ENCODE data around the gene SCD.

The SCD gene

DNA sequence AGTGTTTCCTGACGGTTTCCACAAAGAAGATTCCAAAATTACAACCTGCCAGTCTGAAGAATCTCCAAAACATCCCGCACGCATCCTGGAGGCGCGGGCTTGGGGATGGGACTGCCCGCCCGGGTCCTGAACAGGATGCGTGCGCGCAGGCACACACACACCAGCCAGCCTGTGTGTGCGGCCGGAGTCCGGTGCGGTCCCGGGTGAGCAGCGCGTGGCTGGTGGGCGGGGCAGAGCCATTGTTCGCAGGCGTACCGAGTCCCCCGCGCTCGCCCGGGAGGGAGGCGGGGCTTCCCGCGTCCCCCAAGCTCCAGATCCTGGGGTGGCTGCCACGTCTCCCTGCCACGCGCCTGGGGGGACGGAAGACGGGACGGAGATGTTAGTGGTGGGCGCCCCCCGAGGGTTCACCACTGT is 675 bp upstream of the SCD start:
- peak overlapping the region; percentile 74 for H3K27ac ChIP-seq
- no peaks in the 10 kb centered on the region for H3K36me3 ChIP-seq
- peak overlapping the region; percentile 80 to 91 for H3K4me3 ChIP-seq (ENCODE audit: low read depth in 1 of 2, low read length in 1 of 2)
- peaks cover 12% of the 10 kb centered on the region for H3K27me3 ChIP-seq
- no peaks in the 10 kb centered on the region for H3K9me3 ChIP-seq
- TF ChIP-seq, protein P1, sequence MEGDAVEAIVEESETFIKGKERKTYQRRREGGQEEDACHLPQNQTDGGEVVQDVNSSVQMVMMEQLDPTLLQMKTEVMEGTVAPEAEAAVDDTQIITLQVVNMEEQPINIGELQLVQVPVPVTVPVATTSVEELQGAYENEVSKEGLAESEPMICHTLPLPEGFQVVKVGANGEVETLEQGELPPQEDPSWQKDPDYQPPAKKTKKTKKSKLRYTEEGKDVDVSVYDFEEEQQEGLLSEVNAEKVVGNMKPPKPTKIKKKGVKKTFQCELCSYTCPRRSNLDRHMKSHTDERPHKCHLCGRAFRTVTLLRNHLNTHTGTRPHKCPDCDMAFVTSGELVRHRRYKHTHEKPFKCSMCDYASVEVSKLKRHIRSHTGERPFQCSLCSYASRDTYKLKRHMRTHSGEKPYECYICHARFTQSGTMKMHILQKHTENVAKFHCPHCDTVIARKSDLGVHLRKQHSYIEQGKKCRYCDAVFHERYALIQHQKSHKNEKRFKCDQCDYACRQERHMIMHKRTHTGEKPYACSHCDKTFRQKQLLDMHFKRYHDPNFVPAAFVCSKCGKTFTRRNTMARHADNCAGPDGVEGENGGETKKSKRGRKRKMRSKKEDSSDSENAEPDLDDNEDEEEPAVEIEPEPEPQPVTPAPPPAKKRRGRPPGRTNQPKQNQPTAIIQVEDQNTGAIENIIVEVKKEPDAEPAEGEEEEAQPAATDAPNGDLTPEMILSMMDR (IDR thresholded peaks at IDR 0.05), result no peak
- H3K4me1 ChIP-seq (ENCODE audit: control insufficient read depth in 1 of 2, insufficient read depth in 1 of 2, low read depth in 1 of 2, low read length in 1 of 2), result peaks cover 27 to 43% of the 10 kb centered on the region in 2 experiments

DNA sequence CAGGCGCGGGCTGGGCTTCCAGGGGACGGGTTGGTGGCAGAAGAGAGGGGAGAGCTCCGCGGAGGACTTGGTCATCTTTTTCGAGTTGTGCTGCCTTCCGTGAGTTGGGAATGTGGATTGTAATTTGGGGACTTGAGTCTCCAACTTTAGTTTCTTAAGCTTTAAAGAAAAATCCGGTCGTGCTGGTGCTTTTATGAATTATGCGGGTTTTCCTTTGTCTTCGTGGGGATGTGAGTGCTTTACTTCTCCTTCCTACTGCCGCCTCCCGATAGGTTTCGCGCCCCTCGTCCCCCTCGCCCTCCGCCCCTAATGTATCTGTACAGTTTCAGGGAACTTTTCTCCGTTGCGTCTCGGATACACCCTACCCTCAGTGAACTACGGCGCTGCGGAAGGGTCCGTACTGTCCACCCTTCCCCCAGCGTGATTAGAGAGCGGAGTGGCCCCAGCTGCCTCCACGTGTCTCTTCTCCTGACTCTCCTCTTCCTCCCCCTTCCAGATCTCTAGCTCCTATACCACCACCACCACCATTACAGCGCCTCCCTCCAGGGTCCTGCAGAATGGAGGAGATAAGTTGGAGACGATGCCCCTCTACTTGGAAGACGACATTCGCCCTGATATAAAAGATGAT is 649 bp downstream of the SCD start:
- Histone ChIP-seq H3K27ac (peak overlapping the region; percentile 74), H3K9me3 (no peaks in the 10 kb centered on the region), H3K4me1 (ENCODE audit: control insufficient read depth in 1 of 2, insufficient read depth in 1 of 2, low read depth in 1 of 2, low read length in 1 of 2) (peaks cover 27 to 43% of the 10 kb centered on the region in 2 experiments), H3K27me3 (peaks cover 12% of the 10 kb centered on the region), H3K36me3 (no peaks in the 10 kb centered on the region), H3K4me3 (ENCODE audit: low read depth in 1 of 2, low read length in 1 of 2) (peak overlapping the region; percentile 80 to 91)
- TF ChIP-seq, protein P1 (IDR thresholded peaks at IDR 0.05), result no peak

DNA sequence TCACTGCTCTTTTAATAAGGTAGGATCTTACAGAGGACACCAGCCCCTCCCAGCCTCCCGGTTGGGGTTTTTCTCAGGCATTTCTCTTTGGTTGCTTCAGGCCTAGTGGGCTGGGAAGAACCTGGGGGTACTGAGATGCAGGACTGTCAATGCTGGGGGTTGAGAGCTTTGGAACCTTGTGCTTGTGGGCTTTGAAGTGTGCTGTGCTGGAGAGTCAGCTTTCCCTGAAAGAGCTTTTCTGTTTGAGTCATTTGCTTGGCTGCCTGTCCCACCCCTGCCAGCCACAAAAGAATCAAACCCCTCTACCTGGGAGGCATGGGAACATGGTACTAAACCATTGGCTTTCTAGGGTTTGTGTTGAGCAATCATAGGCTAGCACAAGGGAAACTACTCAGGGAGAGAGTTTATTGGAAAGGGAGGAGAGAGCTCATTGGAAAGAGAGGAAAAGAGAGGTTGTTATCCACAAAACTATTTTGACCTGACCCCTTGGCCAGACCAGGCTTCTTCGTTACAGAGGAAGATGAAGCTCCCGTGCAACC is 1.4 kb downstream of the SCD start:
- TF ChIP-seq, protein P1 (IDR thresholded peaks at IDR 0.05), result no peak
- Histone ChIP-seq H3K9me3 (no peaks in the 10 kb centered on the region), H3K36me3 (no peaks in the 10 kb centered on the region), H3K27me3 (peaks cover 12% of the 10 kb centered on the region), H3K4me1 (ENCODE audit: control insufficient read depth in 1 of 2, insufficient read depth in 1 of 2, low read depth in 1 of 2, low read length in 1 of 2) (peaks cover 31 to 51% of the 10 kb centered on the region in 2 experiments), H3K27ac (no peak overlapping the region), H3K4me3 (ENCODE audit: low read depth in 1 of 2, low read length in 1 of 2) (peak overlapping the region in 1 of 2 experiments; percentile 91)

DNA sequence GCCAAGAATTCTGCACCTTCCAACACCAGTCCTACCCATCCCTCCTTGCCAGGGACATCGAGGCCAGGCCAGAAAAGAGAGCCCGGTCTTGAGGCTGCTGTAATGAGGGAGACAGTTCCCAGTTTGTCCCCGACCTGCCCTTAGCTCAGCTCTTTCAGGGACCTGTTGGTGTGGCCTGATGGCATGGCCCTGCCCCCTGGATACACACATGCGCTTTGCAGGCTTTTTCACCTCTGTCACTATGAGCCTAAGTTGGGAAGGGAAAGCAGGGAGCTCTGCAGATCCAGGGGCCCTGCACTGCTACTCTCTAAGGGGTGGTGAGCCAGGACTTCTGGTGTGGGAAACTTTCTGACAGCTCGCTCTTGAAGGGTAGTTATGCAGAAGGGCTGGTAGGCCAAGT is 2.1 kb downstream of the SCD start:
- H3K27me3 ChIP-seq, result peaks cover 12% of the 10 kb centered on the region
- H3K4me1 ChIP-seq (ENCODE audit: control insufficient read depth in 1 of 2, insufficient read depth in 1 of 2, low read depth in 1 of 2, low read length in 1 of 2), result peaks cover 37 to 58% of the 10 kb centered on the region in 2 experiments
- no peaks in the 10 kb centered on the region for H3K36me3 ChIP-seq
- TF ChIP-seq, protein P1 (IDR thresholded peaks at IDR 0.05), result no peak
- H3K4me3 ChIP-seq (ENCODE audit: low read depth in 1 of 2, low read length in 1 of 2), result no peak overlapping the region
- H3K27ac ChIP-seq, result no peak overlapping the region
- no peaks in the 10 kb centered on the region for H3K9me3 ChIP-seq

DNA sequence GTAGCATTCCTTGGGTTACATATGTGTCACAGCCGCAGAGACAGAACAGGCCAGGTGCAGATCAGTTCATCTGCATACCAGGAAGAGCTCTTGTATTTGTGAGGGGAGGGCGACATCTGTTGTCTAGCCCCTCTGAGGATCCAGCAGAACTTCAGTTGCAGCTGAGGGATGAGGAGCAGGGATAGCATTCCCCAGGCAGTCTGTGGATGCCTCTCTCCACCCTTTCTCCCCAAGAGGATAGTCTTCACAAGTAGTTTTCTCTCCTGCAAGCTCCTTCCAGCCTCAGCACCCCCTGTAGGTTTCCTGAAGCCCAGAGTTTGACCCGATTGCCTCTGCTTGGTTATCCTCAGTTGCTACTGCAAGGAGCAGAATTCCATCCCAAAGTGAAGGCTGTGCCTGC is 2.6 kb downstream of the SCD start:
- Histone ChIP-seq H3K4me3 (ENCODE audit: low read depth in 1 of 2, low read length in 1 of 2) (no peak overlapping the region), H3K27ac (no peak overlapping the region), H3K36me3 (no peaks in the 10 kb centered on the region), H3K4me1 (ENCODE audit: control insufficient read depth in 1 of 2, insufficient read depth in 1 of 2, low read depth in 1 of 2, low read length in 1 of 2) (peaks cover 42 to 62% of the 10 kb centered on the region in 2 experiments), H3K9me3 (no peaks in the 10 kb centered on the region), H3K27me3 (peaks cover 12% of the 10 kb centered on the region)
- TF ChIP-seq, protein P1 (IDR thresholded peaks at IDR 0.05), result no peak

Data from neutrophil (primary cell).